Mammary epithelial cell (primary cell): Measurements from ENCODE around the gene SPATA21.

Experiments used
- EZH2 ChIP-seq: IDR thresholded peaks from 2 replicates; pipeline ENCODE4 v1.6.1; 2012; ENCODE audit warnings: low read length, inconsistent platforms, borderline replicate concordance
- TF ChIP-seq, protein P1 (sequence below), 2 donors: IDR thresholded peaks in 1 of 2; conservative IDR thresholded peaks in 1 of 2; 2 replicates each; pipeline ENCODE4 v1.5.1; 2011 to 2012; ENCODE audit warnings: inconsistent platforms in 2 of 2, low read length in 2 of 2, mild to moderate bottlenecking in 2 of 2, control low read depth in 1 of 2, low read depth in 1 of 2; ENCODE audit not compliant: insufficient read depth in 1 of 2; ENCODE audit errors: extremely low read depth in 1 of 2

DNA sequence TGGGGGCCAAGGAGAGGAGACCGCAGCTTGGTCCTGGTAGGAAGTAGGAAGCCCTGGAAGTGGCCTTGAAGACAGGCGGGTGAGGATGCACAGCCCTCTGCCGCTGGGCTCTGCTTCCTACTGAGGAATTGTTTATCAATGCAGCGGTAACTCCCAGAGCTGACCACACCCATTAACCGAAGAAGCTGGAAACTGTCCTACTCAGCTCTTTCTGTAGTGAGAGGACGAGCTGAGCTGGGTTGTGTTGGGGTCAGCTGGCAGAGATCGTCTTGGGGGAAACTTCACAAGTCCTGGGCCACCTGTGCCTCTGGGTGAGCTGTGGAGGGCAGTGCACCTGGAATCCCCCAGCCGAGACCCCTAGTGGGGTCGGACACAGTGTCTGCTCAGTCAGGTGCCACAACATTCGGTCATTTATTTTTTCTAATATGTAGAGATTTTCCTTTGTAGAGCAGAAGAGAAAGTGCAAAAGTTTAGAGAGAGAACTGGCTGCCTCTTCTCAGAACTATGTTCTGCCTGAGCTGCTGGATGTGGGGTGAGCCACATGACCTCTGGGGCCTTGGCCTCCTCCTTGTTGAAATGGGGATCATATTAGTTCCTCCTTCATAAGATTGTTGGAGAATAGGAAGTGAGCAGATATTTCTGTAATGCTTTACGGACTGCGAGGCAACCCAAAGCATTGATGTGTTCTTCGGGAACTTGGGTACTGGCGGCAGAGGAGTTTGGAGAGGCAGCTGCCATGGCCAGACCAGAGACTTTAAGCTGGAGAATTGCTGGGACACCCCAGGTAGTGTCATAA lies 6.9 kb upstream of the SPATA21 start:
- TF ChIP-seq, protein P1, sequence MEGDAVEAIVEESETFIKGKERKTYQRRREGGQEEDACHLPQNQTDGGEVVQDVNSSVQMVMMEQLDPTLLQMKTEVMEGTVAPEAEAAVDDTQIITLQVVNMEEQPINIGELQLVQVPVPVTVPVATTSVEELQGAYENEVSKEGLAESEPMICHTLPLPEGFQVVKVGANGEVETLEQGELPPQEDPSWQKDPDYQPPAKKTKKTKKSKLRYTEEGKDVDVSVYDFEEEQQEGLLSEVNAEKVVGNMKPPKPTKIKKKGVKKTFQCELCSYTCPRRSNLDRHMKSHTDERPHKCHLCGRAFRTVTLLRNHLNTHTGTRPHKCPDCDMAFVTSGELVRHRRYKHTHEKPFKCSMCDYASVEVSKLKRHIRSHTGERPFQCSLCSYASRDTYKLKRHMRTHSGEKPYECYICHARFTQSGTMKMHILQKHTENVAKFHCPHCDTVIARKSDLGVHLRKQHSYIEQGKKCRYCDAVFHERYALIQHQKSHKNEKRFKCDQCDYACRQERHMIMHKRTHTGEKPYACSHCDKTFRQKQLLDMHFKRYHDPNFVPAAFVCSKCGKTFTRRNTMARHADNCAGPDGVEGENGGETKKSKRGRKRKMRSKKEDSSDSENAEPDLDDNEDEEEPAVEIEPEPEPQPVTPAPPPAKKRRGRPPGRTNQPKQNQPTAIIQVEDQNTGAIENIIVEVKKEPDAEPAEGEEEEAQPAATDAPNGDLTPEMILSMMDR (conservative IDR thresholded peaks at IDR 0.05 in 1 of 2, IDR thresholded peaks at IDR 0.05 in 1 of 2; ENCODE audit: extremely low read depth in 1 of 2, insufficient read depth in 1 of 2, low read depth in 1 of 2, low read length in 2 of 2): no peak
- TF ChIP-seq EZH2: no peak
